ENCODE measurements around the gene TRIP13. TPM values are rescaled to one million over a fixed set of nuclear protein-coding genes. Genes with fewer than 3 reads are reported as not detected.
A peak's percentile ranks its signal among the peaks of the same experiment; 100 is the strongest.

The TRIP13 gene
- total RNA-seq, 1 experiment from 2014 or later: 73.9 TPM

DNA sequence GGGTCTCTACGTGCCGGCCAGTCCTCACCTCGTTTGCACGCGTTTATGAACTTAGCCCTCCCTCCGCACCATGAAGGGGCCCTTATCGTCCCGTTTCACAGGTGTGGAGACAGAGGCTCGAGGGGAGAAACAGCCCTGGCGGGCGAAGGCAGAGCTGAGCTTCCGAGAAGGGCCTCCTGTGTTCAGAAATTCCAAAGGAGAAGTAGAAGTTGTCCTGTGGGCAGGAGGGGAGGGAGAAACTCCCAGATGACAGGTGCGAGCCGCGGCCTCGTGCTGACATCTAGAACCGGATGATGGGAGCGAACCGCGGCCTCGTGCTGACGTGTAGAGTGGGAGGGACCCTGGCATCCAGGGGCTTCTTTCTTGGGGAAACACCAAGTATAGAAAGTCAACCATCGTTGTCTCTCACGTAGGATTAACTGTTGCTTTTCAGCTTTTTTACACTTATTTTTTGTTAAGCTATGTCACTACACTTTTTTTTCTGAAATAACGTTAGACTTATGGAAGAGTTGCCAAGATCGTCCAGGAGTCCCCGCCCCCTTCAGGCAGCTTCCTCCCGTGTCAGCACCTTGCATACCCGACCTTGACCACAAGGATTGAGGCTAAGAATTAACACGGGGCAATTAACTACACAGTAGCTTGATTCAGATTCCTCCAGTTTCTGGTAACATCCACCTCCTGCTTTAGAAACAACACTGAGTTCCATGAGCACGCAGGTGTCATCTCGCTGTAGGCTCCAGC lies 73.1 kb downstream of the TRIP13 start:
- peak; percentile 46 for DNase-seq (ENCODE audit: low spot score)

GRCh38 chr5:966345-966710 lies 73.6 kb downstream of the TRIP13 start:
- no peak for DNase-seq (ENCODE audit: low spot score)

GRCh38 chr5:966941-967340 lies 74.3 kb downstream of the TRIP13 start:
- DNase-seq (ENCODE audit: low spot score): no peak

Other genes with a start within 250 kb of the TRIP13 start
- gene TPPP, start 199.5 kb upstream of the TRIP13 start, total RNA-seq (2014; rRNA removed; shearing (Covaris generic)): 20.7 and 21.7 TPM in 2 replicates
- gene ZDHHC11B, start 108.2 kb upstream of the TRIP13 start, total RNA-seq (2014; rRNA removed; shearing (Covaris generic)): 3.7 and 5.2 TPM in 2 replicates
- 23.2 and 43.4 TPM in 2 replicates for gene ZDHHC11, start 41.9 kb upstream of the TRIP13 start, total RNA-seq (2014; rRNA removed; shearing (Covaris generic))
- 87.6 and 111 TPM in 2 replicates for gene BRD9, start 83 bp upstream of the TRIP13 start, total RNA-seq (2014; rRNA removed; shearing (Covaris generic))
- 5.8 and 7.5 TPM in 2 replicates for gene NKD2, start 115.9 kb downstream of the TRIP13 start, total RNA-seq (2014; rRNA removed; shearing (Covaris generic))
- gene SLC12A7, start 219.2 kb downstream of the TRIP13 start, total RNA-seq (2014; rRNA removed; shearing (Covaris generic)): 129 and 134 TPM in 2 replicates